ENCODE data around the gene H2BW1. TPM values are rescaled to one million over a fixed set of nuclear protein-coding genes. Genes with fewer than 3 reads are reported as not detected.
"Not testable (repeated sequence)": the region's sequence is repeated elsewhere in the genome, so short reads cannot be mapped to it uniquely, and the experiment has no call there.

Gene H2BW1
- total RNA-seq, 2 donors from 2014 or later: not detected

GRCh38 chrX:103962411-103963278 lies 50.9 kb downstream of the H2BW1 start, which contains the start of gene TMSB15B:
TSS of gene TMSB15B (plus strand) at chrX:103962627.
- not testable (repeated sequence) for DNase-seq; H3K4me1 Mint-ChIP-seq (ENCODE audit: low read depth); H3K36me3 Mint-ChIP-seq (ENCODE audit: insufficient read depth in 2 of 2); H3K27ac Mint-ChIP-seq; H3K27me3 Mint-ChIP-seq (ENCODE audit: low read depth); H3K4me3 Mint-ChIP-seq; H3K9me3 Mint-ChIP-seq
- peak; percentile 99 for ATAC-seq (replicated peaks in 1 of 2)

Other genes starting within 250 kb of the H2BW1 start
- gene PLP1, start 236.9 kb downstream of the H2BW1 start, total RNA-seq: not detected
- under 1 TPM; 0.88 to 0.96 TPM for gene RAB9B, start 181.5 kb downstream of the H2BW1 start, total RNA-seq
- 10 to 100 TPM in 1 of 2 donors, 1 to 10 TPM in 1; 9.9 to 12.4 TPM for gene TMSB15B, start 51.1 kb downstream of the H2BW1 start, total RNA-seq
- not detected for gene H2BW2, start 26.2 kb upstream of the H2BW1 start, total RNA-seq
- 1 to 10 TPM; 5.4 to 6.0 TPM for gene TMSB15C, start 62.5 kb upstream of the H2BW1 start, total RNA-seq
- gene ZCCHC18, start 98.8 kb upstream of the H2BW1 start, total RNA-seq: 1 to 10 TPM; 1.4 to 3.0 TPM
- gene SLC25A53, start 143.3 kb upstream of the H2BW1 start, total RNA-seq: 1 to 10 TPM; 3.7 to 3.8 TPM
- gene FAM199X, start 152.7 kb upstream of the H2BW1 start, total RNA-seq: 10 to 100 TPM; 11.8 to 13.5 TPM
- not detected for gene ESX1, start 241.2 kb upstream of the H2BW1 start, total RNA-seq